Stimulated activated CD4-positive, alpha-beta T cell treated with anti-CD3 and anti-CD28 coated beads, Interleukin-4, amount 100 ng/mL, for 48 hours (primary cell): ENCODE results near the gene SRPK3.
A peak's percentile ranks its signal among the peaks of the same experiment; 100 is the strongest.

Experiments
- DNase-seq, 2 donors: peaks; one replicate each; pipeline ENCODE4 v3.0.0-alpha.2; 2020; ENCODE audit warnings: low read depth in 2 of 2

Gene SRPK3

GRCh38 chrX:153784325-153784967 is 3.6 kb downstream of the SRPK3 start:
- DNase-seq = no peak

GRCh38 chrX:153786669-153787068 is 5.8 kb downstream of the SRPK3 start:
- no peak for DNase-seq

GRCh38 chrX:153789654-153790053 is 8.8 kb downstream of the SRPK3 start:
- no peak for DNase-seq

- no peak for DNase-seq
These were observed 10.4 kb downstream of the SRPK3 start for GRCh38 chrX:153791104-153791852.

- DNase-seq = no peak
These were observed 11.5 kb downstream of the SRPK3 start for GRCh38 chrX:153792368-153792767.

- DNase-seq = no peak
These were observed 12.4 kb downstream of the SRPK3 start for GRCh38 chrX:153793291-153793690.

- DNase-seq = peak; percentile 82 to 86
These were observed 13.4 kb downstream of the SRPK3 start, which contains the start of the genes IDH3G and SSR4 for GRCh38 chrX:153794018-153794896. IDH3G (minus strand) TSS chrX:153794375; CDS start chrX:153794326, 49 bp downstream. SSR4 (plus strand) TSS chrX:153794668; CDS start chrX:153794688, 20 bp downstream.

- no peak for DNase-seq
These were observed 14.3 kb downstream of the SRPK3 start for GRCh38 chrX:153794897-153795816.

- DNase-seq = no peak
These were observed 16.7 kb downstream of the SRPK3 start for GRCh38 chrX:153797415-153798015.

- no peak for DNase-seq
These were observed 18.5 kb downstream of the SRPK3 start for GRCh38 chrX:153799326-153799725.

- DNase-seq = no peak
These were observed 19.4 kb downstream of the SRPK3 start for GRCh38 chrX:153800177-153800722.

GRCh38 chrX:153800746-153801145 is 19.9 kb downstream of the SRPK3 start:
- DNase-seq = no peak

- DNase-seq = no peak
These were observed 20.8 kb downstream of the SRPK3 start for GRCh38 chrX:153801669-153802068.

GRCh38 chrX:153802513-153803045 is 21.7 kb downstream of the SRPK3 start:
- DNase-seq = no peak

- no peak for DNase-seq
These were observed 22.6 kb downstream of the SRPK3 start for GRCh38 chrX:153803211-153804099.

GRCh38 chrX:153804100-153804595 is 23.3 kb downstream of the SRPK3 start:
- no peak for DNase-seq

GRCh38 chrX:153804621-153805020 is 23.8 kb downstream of the SRPK3 start:
- DNase-seq = no peak

- DNase-seq = no peak
These were observed 24.6 kb downstream of the SRPK3 start for GRCh38 chrX:153805436-153805835.
